GM12891 (cell line): ENCODE measurements around the gene MVB12A.

Source experiments
- POLR2A ChIP-seq: IDR thresholded peaks from 2 replicates; pipeline ENCODE4 v1.6.1; 2011; ENCODE audit warnings: low read depth, low read length, control low read depth
- POLR2AphosphoS5 ChIP-seq: IDR thresholded peaks from 2 replicates; pipeline ENCODE4 v1.6.1; 2011; ENCODE audit warnings: low read depth, low read length, control low read depth
- SPI1 ChIP-seq: IDR thresholded peaks from 2 replicates; pipeline ENCODE4 v1.6.1; 2011; ENCODE audit warnings: low read depth, low read length, control low read depth
- TAF1 ChIP-seq: IDR thresholded peaks from 2 replicates; pipeline ENCODE4 v1.6.1; 2011; ENCODE audit warnings: low read depth, low read length, control low read depth

GRCh38 chr19:17419154-17419620 lies 660 bp upstream of the MVB12A start:
- TF ChIP-seq POLR2AphosphoS5 (no peak), POLR2A (no peak), SPI1 (no peak), TAF1 (no peak)
